Vagina (tissue), 2 donors: Measurements from ENCODE around the gene SELL.

Source experiments
- CTCF ChIP-seq, 3 experiments: fragments of 450-650 bp in 2 of 3; fragments of 200-600 bp in 1 of 3; sonication (generic) in 1 of 3; IDR thresholded peaks; one replicate each; pipeline ENCODE4 v1.5.1; 2017 to 2019; ENCODE audit warnings: antibody characterized with exemption in 3 of 3, mild to moderate bottlenecking in 2 of 3, moderate library complexity in 2 of 3
- POLR2AphosphoS5 ChIP-seq, 2 donors: sonication (generic); formaldehyde crosslinking; IDR thresholded peaks; one replicate each; pipeline ENCODE4 v1.9.0; 2017; ENCODE audit warnings: antibody characterized with exemption in 2 of 2, mild to moderate bottlenecking in 2 of 2, low read depth in 1 of 2; ENCODE audit not compliant: insufficient read depth in 1 of 2

GRCh38 chr1:169653873-169654272, 57.5 kb downstream of the SELL start:
- TF ChIP-seq CTCF (IDR thresholded peaks at IDR 0.05) (no peak), POLR2AphosphoS5 (IDR thresholded peaks at IDR 0.05; ENCODE audit: insufficient read depth in 1 of 2, low read depth in 1 of 2) (no peak)
